ENCODE results near the gene PAX3. TPM values are rescaled to one million over a fixed set of nuclear protein-coding genes. Genes with fewer than 3 reads are reported as not detected.
A peak's percentile ranks its signal among the peaks of the same experiment; 100 is the strongest.

The PAX3 gene
- total and polyA plus RNA-seq, 2 experiments from 2014 or later = not detected

DNA sequence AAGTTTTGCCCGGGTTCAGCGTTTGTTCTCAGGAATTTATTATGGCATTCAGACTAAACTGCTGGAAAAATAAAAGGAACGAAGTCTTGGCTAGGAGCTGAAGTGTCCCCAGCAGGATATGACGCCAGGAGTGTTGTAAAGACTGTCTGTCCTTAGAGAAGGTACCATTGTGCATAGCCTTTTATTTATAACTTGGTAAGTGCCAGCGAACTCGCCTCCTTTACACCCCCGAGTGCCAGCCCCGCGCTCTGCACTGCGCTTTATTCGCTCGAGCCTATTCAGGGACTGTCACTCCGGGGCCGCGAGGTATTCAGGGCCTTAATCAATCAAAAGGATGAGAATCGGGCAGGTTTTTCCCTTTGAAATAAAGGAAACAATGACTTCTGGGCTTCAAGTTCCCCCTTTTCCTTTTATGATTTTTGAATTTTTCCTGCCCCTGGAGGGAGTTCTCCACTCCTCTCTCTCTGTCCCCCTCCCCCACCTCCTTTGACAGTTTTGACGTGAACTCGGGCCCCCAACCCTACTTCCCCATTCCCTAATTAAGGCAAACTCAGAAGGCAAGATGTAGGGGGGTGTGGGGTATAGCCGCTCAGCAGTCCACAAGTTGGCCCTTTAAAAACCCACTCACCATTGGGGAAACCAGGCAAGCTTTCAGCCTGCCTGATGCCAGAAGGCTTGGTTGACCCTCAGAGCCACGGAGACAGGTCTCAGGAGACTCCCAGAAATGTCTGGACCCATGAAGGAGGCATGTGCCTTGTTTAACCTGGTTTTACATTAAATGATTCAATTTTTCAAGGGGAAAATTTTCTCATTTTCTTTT lies 1.3 kb upstream of the PAX3 start:
- H3K79me2 ChIP-seq (ENCODE audit: insufficient read depth) = no peaks in the 10 kb centered on the region
- DNase-seq = no peak
- H3K4me3 ChIP-seq = no peak overlapping the region
- no peaks in the 10 kb centered on the region for H3F3A ChIP-seq (ENCODE audit: insufficient read depth)
- no peak overlapping the region for H3K27ac ChIP-seq
- in situ Hi-C loops (cut with MboI) = no loop called here
- no peaks in the 10 kb centered on the region for H3K36me3 ChIP-seq (ENCODE audit: low read depth)
- WGBS, 2 experiments (ENCODE audit: low coverage in 1 of 2, low lambda C conversion rate in 2 of 2, missing lambda C conversion rate in 2 of 2) = 18% methylated on average over 20 of the region's 20 CpGs
- H4K20me1 ChIP-seq (ENCODE audit: insufficient read depth) = no peaks in the 10 kb centered on the region
- no peak overlapping the region for H3K9ac ChIP-seq
- H3K9me3 ChIP-seq (ENCODE audit: low read depth) = no peaks in the 10 kb centered on the region
- H3K4me1 ChIP-seq (ENCODE audit: insufficient read depth) = no peaks in the 10 kb centered on the region
- H3K27me3 ChIP-seq (replicated peaks; ENCODE audit: insufficient read depth) = peaks cover 100% of the 10 kb centered on the region
- H2AFZ ChIP-seq = no peak overlapping the region
- no peaks in the 10 kb centered on the region for H3K9me2 ChIP-seq (ENCODE audit: insufficient read depth)
- H3K4me2 ChIP-seq (ENCODE audit: unreplicated experiment) = no peak overlapping the region
- TF ChIP-seq EZH2 (IDR thresholded peaks at IDR 0.05; ENCODE audit: insufficient read depth, poor library complexity, severe bottlenecking) (peak; percentile 55), EZH2phosphoT487 (IDR thresholded peaks at IDR 0.05; ENCODE audit: insufficient read depth, low read depth) (no peak)

DNA sequence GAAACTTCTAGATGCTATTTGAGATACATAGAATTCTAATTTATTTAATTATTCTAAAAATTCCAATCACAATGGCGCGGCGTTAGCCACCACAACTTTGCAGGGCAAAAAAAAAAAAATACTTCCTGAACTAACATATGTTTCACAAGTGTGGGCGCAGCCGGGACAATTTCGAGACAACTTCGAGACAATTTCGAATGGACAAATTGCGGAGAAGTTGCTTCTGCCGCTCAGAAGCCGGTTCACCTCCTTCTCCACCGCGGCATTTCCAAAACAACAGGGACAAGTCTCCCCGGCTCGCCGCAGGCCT lies 842 bp downstream of the PAX3 start:
- Histone ChIP-seq H3K4me1 (ENCODE audit: insufficient read depth) (no peaks in the 10 kb centered on the region), H3K9ac (no peak overlapping the region), H3K27me3 (replicated peaks; ENCODE audit: insufficient read depth) (peaks cover 98% of the 10 kb centered on the region), H3K9me3 (ENCODE audit: low read depth) (no peaks in the 10 kb centered on the region), H3K27ac (no peak overlapping the region), H3K9me2 (ENCODE audit: insufficient read depth) (no peaks in the 10 kb centered on the region), H4K20me1 (ENCODE audit: insufficient read depth) (no peaks in the 10 kb centered on the region), H3K36me3 (ENCODE audit: low read depth) (no peaks in the 10 kb centered on the region), H3K79me2 (ENCODE audit: insufficient read depth) (no peaks in the 10 kb centered on the region), H2AFZ (no peak overlapping the region), H3K4me2 (ENCODE audit: unreplicated experiment) (no peak overlapping the region), H3F3A (ENCODE audit: insufficient read depth) (no peaks in the 10 kb centered on the region), H3K4me3 (no peak overlapping the region)
- in situ Hi-C loops (cut with MboI) = no loop called here
- TF ChIP-seq EZH2phosphoT487 (IDR thresholded peaks at IDR 0.05; ENCODE audit: insufficient read depth, low read depth) (no peak), EZH2 (IDR thresholded peaks at IDR 0.05; ENCODE audit: insufficient read depth, poor library complexity, severe bottlenecking) (peak; percentile 59)
- no peak for DNase-seq
- WGBS, 2 experiments (ENCODE audit: low coverage in 1 of 2, low lambda C conversion rate in 2 of 2, missing lambda C conversion rate in 2 of 2) = 11 to 15% methylated on average over 16 of the region's 16 CpGs

DNA sequence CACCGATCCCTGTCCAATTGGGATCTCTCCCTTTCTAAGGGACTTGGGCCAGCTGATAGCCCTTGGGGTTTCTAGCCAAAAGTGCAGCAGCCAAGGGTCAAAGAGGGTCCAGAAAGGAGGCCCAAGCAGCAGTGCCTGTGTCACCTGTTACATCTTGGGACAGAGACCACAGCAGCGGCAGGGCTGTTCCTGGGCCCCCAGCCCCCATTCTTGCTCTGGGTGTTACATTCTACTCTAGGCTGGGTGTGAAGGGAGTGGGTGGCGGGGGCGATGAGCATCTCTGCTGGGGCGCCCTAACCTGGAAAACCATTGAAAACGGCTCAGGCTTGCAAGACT lies 1.2 kb downstream of the PAX3 start:
- H3K9me2 ChIP-seq (ENCODE audit: insufficient read depth) = no peaks in the 10 kb centered on the region
- H3K4me1 ChIP-seq (ENCODE audit: insufficient read depth) = no peaks in the 10 kb centered on the region
- in situ Hi-C loops (cut with MboI) = no loop called here
- no peaks in the 10 kb centered on the region for H4K20me1 ChIP-seq (ENCODE audit: insufficient read depth)
- H3K79me2 ChIP-seq (ENCODE audit: insufficient read depth) = no peaks in the 10 kb centered on the region
- no peak for DNase-seq
- TF ChIP-seq EZH2 (IDR thresholded peaks at IDR 0.05; ENCODE audit: insufficient read depth, poor library complexity, severe bottlenecking) (no peak), EZH2phosphoT487 (IDR thresholded peaks at IDR 0.05; ENCODE audit: insufficient read depth, low read depth) (no peak)
- no peak overlapping the region for H3K4me3 ChIP-seq
- WGBS, 2 experiments (ENCODE audit: low coverage in 1 of 2, low lambda C conversion rate in 2 of 2, missing lambda C conversion rate in 2 of 2) = 2 to 3% methylated on average over 6 of the region's 6 CpGs
- H3K27me3 ChIP-seq (replicated peaks; ENCODE audit: insufficient read depth) = peaks cover 98% of the 10 kb centered on the region
- no peaks in the 10 kb centered on the region for H3F3A ChIP-seq (ENCODE audit: insufficient read depth)
- H3K9ac ChIP-seq = no peak overlapping the region
- H3K36me3 ChIP-seq (ENCODE audit: low read depth) = no peaks in the 10 kb centered on the region
- no peak overlapping the region for H2AFZ ChIP-seq
- no peak overlapping the region for H3K27ac ChIP-seq
- H3K4me2 ChIP-seq (ENCODE audit: unreplicated experiment) = no peak overlapping the region
- no peaks in the 10 kb centered on the region for H3K9me3 ChIP-seq (ENCODE audit: low read depth)

DNA sequence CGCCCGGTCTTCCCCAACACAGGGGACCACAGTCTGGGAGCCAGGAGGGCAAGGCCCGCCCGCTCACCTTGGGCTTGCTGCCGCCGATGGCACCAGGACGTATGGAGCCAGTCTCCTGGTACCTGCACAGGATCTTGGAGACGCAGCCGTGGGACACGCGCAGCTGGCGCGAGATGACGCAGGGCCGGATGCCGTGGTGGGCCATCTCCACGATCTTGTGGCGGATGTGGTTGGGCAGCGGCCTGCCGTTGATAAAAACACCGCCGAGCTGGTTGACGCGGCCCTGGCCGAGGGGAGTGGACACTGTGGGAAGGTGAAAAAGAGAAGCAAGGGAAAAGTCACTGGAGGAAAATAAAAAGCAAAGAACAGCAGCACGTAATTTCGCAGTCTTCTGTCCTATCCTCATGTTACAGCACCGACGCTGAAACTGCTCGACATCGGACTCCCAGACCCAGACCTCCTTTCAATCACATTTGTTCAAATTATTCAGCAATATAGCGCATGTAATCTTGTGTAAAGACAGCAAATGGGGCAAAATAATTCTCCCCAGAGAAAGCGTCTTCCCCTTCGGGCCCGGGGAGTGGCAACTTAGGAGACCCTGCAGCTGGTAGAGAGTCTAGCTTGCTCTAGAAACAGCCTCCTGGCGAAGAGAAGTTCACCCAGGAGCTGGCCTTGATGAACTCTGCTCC lies 1.7 kb downstream of the PAX3 start:
- H3K9me2 ChIP-seq (ENCODE audit: insufficient read depth) = no peaks in the 10 kb centered on the region
- no peaks in the 10 kb centered on the region for H4K20me1 ChIP-seq (ENCODE audit: insufficient read depth)
- H3K4me3 ChIP-seq = no peak overlapping the region
- in situ Hi-C loops (cut with MboI) = no loop called here
- no peaks in the 10 kb centered on the region for H3F3A ChIP-seq (ENCODE audit: insufficient read depth)
- no peak overlapping the region for H3K9ac ChIP-seq
- TF ChIP-seq EZH2 (IDR thresholded peaks at IDR 0.05; ENCODE audit: insufficient read depth, poor library complexity, severe bottlenecking) (no peak), EZH2phosphoT487 (IDR thresholded peaks at IDR 0.05; ENCODE audit: insufficient read depth, low read depth) (no peak)
- H3K4me1 ChIP-seq (ENCODE audit: insufficient read depth) = no peaks in the 10 kb centered on the region
- no peak for DNase-seq
- H3K4me2 ChIP-seq (ENCODE audit: unreplicated experiment) = no peak overlapping the region
- no peak overlapping the region for H2AFZ ChIP-seq
- peaks cover 98% of the 10 kb centered on the region for H3K27me3 ChIP-seq (replicated peaks; ENCODE audit: insufficient read depth)
- H3K79me2 ChIP-seq (ENCODE audit: insufficient read depth) = no peaks in the 10 kb centered on the region
- H3K27ac ChIP-seq = no peak overlapping the region
- WGBS, 2 experiments (ENCODE audit: low coverage in 1 of 2, low lambda C conversion rate in 2 of 2, missing lambda C conversion rate in 2 of 2) = 22 to 24% methylated on average over 36 of the region's 36 CpGs
- H3K9me3 ChIP-seq (ENCODE audit: low read depth) = no peaks in the 10 kb centered on the region
- no peaks in the 10 kb centered on the region for H3K36me3 ChIP-seq (ENCODE audit: low read depth)
